HepG2 (cell line): ENCODE measurements around the gene CFAP45. TPM values are rescaled to one million over a fixed set of nuclear protein-coding genes. Genes with fewer than 3 reads are reported as not detected.

Source experiments
- RFXAP ChIP-seq: sonication (generic); formaldehyde crosslinking; IDR thresholded peaks from 2 replicates; pipeline ENCODE4 v1.4.0; 2020; ENCODE audit warnings: missing genetic modification reagents, borderline replicate concordance
- ZBTB46 ChIP-seq: sonication (generic); formaldehyde crosslinking; IDR thresholded peaks from 2 replicates; pipeline ENCODE4 v1.4.0; 2020; ENCODE audit warnings: mild to moderate bottlenecking, missing genetic modification reagents, borderline replicate concordance
- ZNF329 ChIP-seq: sonication (generic); formaldehyde crosslinking; IDR thresholded peaks from 2 replicates; pipeline ENCODE4 v1.9.0; 2021; ENCODE audit warnings: low read depth, mild to moderate bottlenecking, missing genetic modification reagents
- ZNF407 ChIP-seq: sonication (generic); formaldehyde crosslinking; IDR thresholded peaks from one replicate; pipeline ENCODE4 v1.5.1; 2020; ENCODE audit warnings: mild to moderate bottlenecking, missing genetic modification reagents; ENCODE audit errors: not compliant biosample characterization
- ZSCAN21 ChIP-seq: sonication (generic); formaldehyde crosslinking; IDR thresholded peaks from 2 replicates; pipeline ENCODE4 v1.8.0; 2022; ENCODE audit warnings: mild to moderate bottlenecking, missing genetic modification reagents, moderate library complexity, borderline replicate concordance
- polyA plus RNA-seq, 8 experiments: library from polyadenylated mRNA; depleted of rRNA in 3 of 8; stranded (reverse) in 7 of 8; unstranded in 1 of 8; fragments of >200 nt; fragmentation: Illumina TruSeq in 4 of 8; extraction: Trizol in 4 of 8; gene quantifications; 2 replicates each; pipeline versions ENCODE4 v1.2.1 to v1.2.3, GENCODE V29; 2011 to 2016; ENCODE audit warnings: low read depth in 4 of 8, missing spikeins in 1 of 8, mixed read lengths in 1 of 8; ENCODE audit not compliant: insufficient read depth in 1 of 8
- total RNA-seq, 5 experiments: library from RNA; depleted of rRNA; stranded (reverse); fragments of >200 nt; fragmentation: Illumina TruSeq; extraction: Trizol; gene quantifications; 2 replicates each; pipeline ENCODE4 v1.2.3, GENCODE V29; 2016; ENCODE audit warnings: low read depth in 1 of 5

Gene CFAP45
- total and polyA plus RNA-seq, 2 of the 13 experiments (the other 11 are each of a cell fraction or from before 2014, with no cell fraction given): not detected

DNA sequence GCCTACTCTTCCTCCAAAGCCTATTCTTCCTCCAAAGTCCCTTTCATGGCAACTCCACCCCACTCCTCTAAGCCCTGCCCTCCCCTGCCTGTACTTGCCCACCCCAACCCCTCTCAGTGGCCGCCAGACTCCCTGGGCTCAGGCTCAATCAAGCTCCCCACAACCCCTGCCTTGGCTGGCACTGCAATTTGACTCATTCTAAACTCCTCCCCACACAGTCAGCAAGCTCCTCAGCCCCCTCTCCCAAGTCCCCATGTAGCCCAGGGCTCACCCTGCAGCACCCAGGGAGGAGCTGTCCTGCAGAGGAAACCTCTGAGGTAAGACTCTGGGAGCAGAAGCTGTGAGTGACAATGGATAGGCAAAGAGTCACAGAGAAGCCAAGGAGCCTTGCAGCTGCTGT, 33.9 kb downstream of the CFAP45 start (continued):
- TF ChIP-seq ZNF329 (CRISPR knock-in tag): no peak
- TF ChIP-seq ZSCAN21: no peak
- TF ChIP-seq ZNF407: no peak
- no peak for TF ChIP-seq ZBTB46 (CRISPR knock-in tag)
- TF ChIP-seq RFXAP (CRISPR knock-in tag): no peak
